Loucy (cell line): ENCODE measurements around the gene PAPPA2.

Experiments used
- H2AFZ ChIP-seq: fragments of 200-600 bp; sonication (generic); 2 replicates; pipeline ENCODE4 v1.6.0; 2016; ENCODE audit warnings: antibody characterized with exemption, mild to moderate bottlenecking, low read length, moderate library complexity
- H3F3A ChIP-seq: fragments of 200-600 bp; 2 replicates; pipeline ENCODE4 v1.6.0; 2016; ENCODE audit warnings: antibody characterized with exemption, low read depth, mild to moderate bottlenecking
- H3K27me3 ChIP-seq: fragments of 200-600 bp; sonication (generic); 2 replicates; pipeline ENCODE4 v1.6.1; 2014; ENCODE audit warnings: low read length, mild to moderate bottlenecking; ENCODE audit not compliant: insufficient read depth, poor library complexity, severe bottlenecking
- H3K36me3 ChIP-seq: fragments of 200-600 bp; sonication (generic); 2 replicates; pipeline ENCODE4 v1.6.1; 2016; ENCODE audit warnings: low read length; ENCODE audit not compliant: insufficient read depth
- H3K4me1 ChIP-seq: fragments of 200-600 bp; sonication (generic); 2 replicates; pipeline ENCODE4 v1.5.1; 2014; ENCODE audit warnings: low read length, mild to moderate bottlenecking; ENCODE audit not compliant: insufficient read depth, poor library complexity, severe bottlenecking
- H3K4me2 ChIP-seq: fragments of 200-600 bp; sonication (generic); 2 replicates; pipeline ENCODE4 v1.6.0; 2014; ENCODE audit warnings: antibody characterized with exemption, low read length, low read depth, mild to moderate bottlenecking; ENCODE audit not compliant: poor library complexity, severe bottlenecking
- H3K4me3 ChIP-seq: fragments of 200-600 bp; sonication (generic); 2 replicates; pipeline ENCODE4 v1.5.1; 2014; ENCODE audit warnings: low read length, mild to moderate bottlenecking, mixed read lengths; ENCODE audit not compliant: poor library complexity, severe bottlenecking
- H3K79me2 ChIP-seq: fragments of 200-600 bp; sonication (generic); 2 replicates; pipeline ENCODE4 v1.6.1; 2014; ENCODE audit warnings: low read length; ENCODE audit not compliant: insufficient read depth
- H3K9ac ChIP-seq: fragments of 200-600 bp; sonication (generic); 2 replicates; pipeline ENCODE4 v1.6.0; 2014; ENCODE audit warnings: mild to moderate bottlenecking, low read depth, low read length, moderate library complexity; ENCODE audit not compliant: poor library complexity, severe bottlenecking
- H3K9me2 ChIP-seq: fragments of 200-600 bp; sonication (generic); replicated peaks from 2 replicates; pipeline ENCODE4 v1.6.1; 2016; ENCODE audit warnings: low read depth, low read length, mixed read lengths
- H3K9me3 ChIP-seq: fragments of 200-600 bp; sonication (generic); 2 replicates; pipeline ENCODE4 v1.6.1; 2014; ENCODE audit warnings: mild to moderate bottlenecking, antibody characterized with exemption, low read length, low read depth; ENCODE audit not compliant: insufficient read depth
- H4K20me1 ChIP-seq: fragments of 200-600 bp; sonication (generic); 2 replicates; pipeline ENCODE4 v1.6.0; 2014; ENCODE audit warnings: antibody characterized with exemption, low read length, mild to moderate bottlenecking; ENCODE audit not compliant: insufficient read depth, poor library complexity, severe bottlenecking
- EZH2phosphoT487 ChIP-seq: fragments of 200-600 bp; IDR thresholded peaks from 2 replicates; pipeline ENCODE4 v1.6.1; 2018; ENCODE audit warnings: antibody characterized with exemption, mild to moderate bottlenecking, moderate library complexity, borderline replicate concordance
- TF ChIP-seq, protein P1 (sequence below): fragments of 200-600 bp; sonication (generic); conservative IDR thresholded peaks from 2 replicates; pipeline ENCODE4 v1.5.1; 2014; ENCODE audit warnings: mild to moderate bottlenecking, antibody characterized with exemption, low read length

The PAPPA2 gene

DNA sequence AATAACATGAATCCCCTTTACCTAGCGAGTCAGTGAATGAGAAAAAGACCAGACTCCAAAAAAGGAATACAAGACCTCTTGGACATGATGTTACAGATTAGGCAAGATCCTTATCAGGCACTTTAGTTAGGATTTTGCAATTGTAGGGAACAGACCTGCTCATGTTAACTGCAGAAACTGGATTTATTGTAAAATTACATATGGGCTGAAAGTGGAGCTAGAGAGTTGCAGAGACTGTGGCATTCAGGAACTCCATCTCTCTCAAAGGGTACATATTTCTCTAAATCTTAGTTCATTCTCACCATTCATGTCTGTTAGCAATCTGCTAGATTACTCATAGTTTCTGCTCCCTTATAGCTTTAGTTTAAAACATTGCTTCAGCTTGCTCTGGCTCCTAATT lies 142.2 kb downstream of the PAPPA2 start:
- Histone ChIP-seq H3K4me1 (no peaks in the 10 kb centered on the region), H4K20me1 (no peaks in the 10 kb centered on the region), H3K36me3 (no peaks in the 10 kb centered on the region), H3F3A (no peaks in the 10 kb centered on the region), H3K4me3 (no peak overlapping the region), H3K9me3 (no peaks in the 10 kb centered on the region), H3K9me2 (no peaks in the 10 kb centered on the region), H2AFZ (no peak overlapping the region), H3K79me2 (no peaks in the 10 kb centered on the region), H3K9ac (no peak overlapping the region), H3K4me2 (no peak overlapping the region), H3K27me3 (no peaks in the 10 kb centered on the region)
- TF ChIP-seq, protein P1, sequence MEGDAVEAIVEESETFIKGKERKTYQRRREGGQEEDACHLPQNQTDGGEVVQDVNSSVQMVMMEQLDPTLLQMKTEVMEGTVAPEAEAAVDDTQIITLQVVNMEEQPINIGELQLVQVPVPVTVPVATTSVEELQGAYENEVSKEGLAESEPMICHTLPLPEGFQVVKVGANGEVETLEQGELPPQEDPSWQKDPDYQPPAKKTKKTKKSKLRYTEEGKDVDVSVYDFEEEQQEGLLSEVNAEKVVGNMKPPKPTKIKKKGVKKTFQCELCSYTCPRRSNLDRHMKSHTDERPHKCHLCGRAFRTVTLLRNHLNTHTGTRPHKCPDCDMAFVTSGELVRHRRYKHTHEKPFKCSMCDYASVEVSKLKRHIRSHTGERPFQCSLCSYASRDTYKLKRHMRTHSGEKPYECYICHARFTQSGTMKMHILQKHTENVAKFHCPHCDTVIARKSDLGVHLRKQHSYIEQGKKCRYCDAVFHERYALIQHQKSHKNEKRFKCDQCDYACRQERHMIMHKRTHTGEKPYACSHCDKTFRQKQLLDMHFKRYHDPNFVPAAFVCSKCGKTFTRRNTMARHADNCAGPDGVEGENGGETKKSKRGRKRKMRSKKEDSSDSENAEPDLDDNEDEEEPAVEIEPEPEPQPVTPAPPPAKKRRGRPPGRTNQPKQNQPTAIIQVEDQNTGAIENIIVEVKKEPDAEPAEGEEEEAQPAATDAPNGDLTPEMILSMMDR, result no peak
- TF ChIP-seq EZH2phosphoT487, result no peak

DNA sequence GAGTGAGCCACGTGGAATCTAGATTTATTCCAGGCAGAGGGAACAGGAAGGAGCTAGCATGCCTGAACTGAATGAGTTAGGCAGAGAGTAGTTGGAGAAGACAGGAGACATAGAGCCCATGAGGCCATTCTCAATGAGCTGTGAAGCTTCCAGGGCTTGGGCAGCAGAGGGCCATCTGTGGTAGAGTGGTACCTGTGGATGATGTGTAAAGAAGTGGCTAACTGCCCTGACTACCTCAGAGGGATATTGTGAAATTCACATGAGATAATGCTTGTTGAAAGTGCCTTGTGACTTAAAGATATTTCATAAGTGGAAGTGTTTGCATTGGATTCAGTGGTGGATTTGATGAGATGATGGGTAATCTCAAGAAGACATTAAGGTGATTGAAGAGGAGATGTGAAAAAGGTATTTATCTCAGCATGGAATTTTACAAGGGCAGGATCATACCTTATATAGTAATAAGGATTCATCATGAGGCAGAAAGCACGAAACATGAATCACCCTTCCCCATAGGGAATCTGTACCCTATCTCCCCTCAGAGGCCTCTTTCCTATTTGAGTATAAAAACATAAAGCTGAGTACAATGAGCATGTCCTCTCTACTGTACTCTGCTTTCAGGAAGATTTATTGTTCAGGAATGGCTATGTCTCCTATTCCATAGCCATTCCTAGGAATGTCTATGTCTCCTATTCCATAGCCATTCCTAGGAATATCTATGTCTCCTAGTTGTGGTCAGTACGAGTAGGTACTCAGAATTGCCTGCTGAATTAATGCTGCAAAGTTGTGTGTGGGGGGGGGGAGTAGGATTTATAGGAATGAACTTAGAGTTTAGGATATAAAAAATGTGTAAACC lies 146.8 kb downstream of the PAPPA2 start:
- TF ChIP-seq, protein P1, result no peak
- no peak for TF ChIP-seq EZH2phosphoT487

DNA sequence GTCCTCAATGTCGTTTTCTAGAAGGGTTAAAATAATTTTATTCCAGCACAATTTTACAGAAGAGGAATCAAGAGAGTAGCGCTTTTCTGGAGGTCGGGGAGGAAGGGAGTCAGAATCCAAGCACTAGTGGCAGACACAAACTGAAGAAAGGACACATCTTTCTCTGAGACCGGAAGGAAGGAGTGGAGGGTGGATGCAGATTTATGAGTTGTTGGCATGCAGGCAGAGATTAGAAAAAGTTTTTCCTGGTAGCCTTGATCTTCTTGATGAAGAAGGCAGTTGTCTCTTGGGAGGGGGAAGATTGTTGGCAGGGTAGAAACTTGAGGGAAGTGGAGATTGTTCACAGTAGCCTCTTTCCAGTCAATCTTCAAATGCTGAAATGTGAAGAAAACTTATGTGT lies 149.8 kb downstream of the PAPPA2 start:
- Histone ChIP-seq H3F3A (no peaks in the 10 kb centered on the region), H3K9ac (no peak overlapping the region), H3K4me1 (no peaks in the 10 kb centered on the region), H3K9me3 (no peaks in the 10 kb centered on the region), H3K27me3 (no peaks in the 10 kb centered on the region), H3K79me2 (no peaks in the 10 kb centered on the region), H2AFZ (no peak overlapping the region), H4K20me1 (no peaks in the 10 kb centered on the region), H3K36me3 (no peaks in the 10 kb centered on the region), H3K4me2 (no peak overlapping the region), H3K9me2 (no peaks in the 10 kb centered on the region), H3K4me3 (no peak overlapping the region)
- TF ChIP-seq, protein P1, result no peak
- TF ChIP-seq EZH2phosphoT487, result no peak

More for the DNA sequence above, 146.8 kb downstream of the PAPPA2 start:
- Histone ChIP-seq H3K4me2 (no peak overlapping the region), H3K4me1 (no peaks in the 10 kb centered on the region), H3K9me2 (no peaks in the 10 kb centered on the region), H3K9me3 (no peaks in the 10 kb centered on the region), H4K20me1 (no peaks in the 10 kb centered on the region), H2AFZ (no peak overlapping the region), H3K4me3 (no peak overlapping the region), H3F3A (no peaks in the 10 kb centered on the region), H3K9ac (no peak overlapping the region), H3K79me2 (no peaks in the 10 kb centered on the region), H3K27me3 (no peaks in the 10 kb centered on the region), H3K36me3 (no peaks in the 10 kb centered on the region)
